GM12878 (cell line): Measurements from ENCODE around the gene ST7.

ENCODE experiments used
- ASH2L ChIP-seq: fragments of 300-600, 200-600 bp; sonication (generic); IDR thresholded peaks from 2 replicates; pipeline ENCODE4 v1.6.1; 2017; ENCODE audit warnings: low read depth, mild to moderate bottlenecking, borderline replicate concordance
- ATF2 ChIP-seq: IDR thresholded peaks from 2 replicates; pipeline ENCODE4 v1.6.1; 2012; ENCODE audit warnings: low read length, inconsistent platforms
- BRCA1 ChIP-seq: IDR thresholded peaks from 2 replicates; pipeline ENCODE4 v1.6.1; 2011; ENCODE audit warnings: low read depth, low read length, improper control_type of control experiment
- CTCF ChIP-seq, 3 experiments: IDR thresholded peaks in 2 of 3; conservative IDR thresholded peaks in 1 of 3; 2 replicates each; pipeline ENCODE4 v1.5.1; 2011; ENCODE audit warnings: low read depth in 3 of 3, low read length in 3 of 3, mild to moderate bottlenecking in 3 of 3, control low read depth in 2 of 3, moderate library complexity in 2 of 3, inconsistent platforms in 1 of 3, mixed read lengths in 1 of 3; ENCODE audit not compliant: control insufficient read depth in 2 of 3, insufficient read depth in 1 of 3; ENCODE audit errors: extremely low read depth in 1 of 3
- ELK1 ChIP-seq: IDR thresholded peaks from 2 replicates; pipeline ENCODE4 v1.6.1; 2012; ENCODE audit warnings: low read depth, low read length, improper control_type of control experiment
- EZH2 ChIP-seq: IDR thresholded peaks from 2 replicates; pipeline ENCODE4 v1.6.1; 2012; ENCODE audit warnings: low read depth, mild to moderate bottlenecking, control low read depth, inconsistent platforms, low read length, borderline replicate concordance; ENCODE audit not compliant: control insufficient read depth
- POLR2A ChIP-seq: IDR thresholded peaks from 2 replicates; pipeline ENCODE4 v1.6.1; 2011; ENCODE audit warnings: low read depth, mild to moderate bottlenecking, low read length
- RAD51 ChIP-seq: fragments of 450-650 bp; IDR thresholded peaks from 2 replicates; pipeline ENCODE4 v1.6.1; 2016; ENCODE audit warnings: moderate library complexity, mild to moderate bottlenecking, inconsistent platforms
- SP1 ChIP-seq: IDR thresholded peaks from one replicate; pipeline ENCODE4 v1.6.1; 2011; ENCODE audit warnings: low read depth, low read length
- SRF ChIP-seq, 2 experiments: IDR thresholded peaks; 2 replicates each; pipeline ENCODE4 v1.6.1; 2011; ENCODE audit warnings: low read depth in 2 of 2, low read length in 2 of 2, mild to moderate bottlenecking in 1 of 2, moderate library complexity in 1 of 2
- USF1 ChIP-seq: IDR thresholded peaks from 2 replicates; pipeline ENCODE4 v1.6.1; 2011; ENCODE audit warnings: borderline replicate concordance, low read depth, mild to moderate bottlenecking, moderate library complexity, mixed read lengths, low read length; ENCODE audit not compliant: insufficient read depth; ENCODE audit errors: extremely low read length

DNA sequence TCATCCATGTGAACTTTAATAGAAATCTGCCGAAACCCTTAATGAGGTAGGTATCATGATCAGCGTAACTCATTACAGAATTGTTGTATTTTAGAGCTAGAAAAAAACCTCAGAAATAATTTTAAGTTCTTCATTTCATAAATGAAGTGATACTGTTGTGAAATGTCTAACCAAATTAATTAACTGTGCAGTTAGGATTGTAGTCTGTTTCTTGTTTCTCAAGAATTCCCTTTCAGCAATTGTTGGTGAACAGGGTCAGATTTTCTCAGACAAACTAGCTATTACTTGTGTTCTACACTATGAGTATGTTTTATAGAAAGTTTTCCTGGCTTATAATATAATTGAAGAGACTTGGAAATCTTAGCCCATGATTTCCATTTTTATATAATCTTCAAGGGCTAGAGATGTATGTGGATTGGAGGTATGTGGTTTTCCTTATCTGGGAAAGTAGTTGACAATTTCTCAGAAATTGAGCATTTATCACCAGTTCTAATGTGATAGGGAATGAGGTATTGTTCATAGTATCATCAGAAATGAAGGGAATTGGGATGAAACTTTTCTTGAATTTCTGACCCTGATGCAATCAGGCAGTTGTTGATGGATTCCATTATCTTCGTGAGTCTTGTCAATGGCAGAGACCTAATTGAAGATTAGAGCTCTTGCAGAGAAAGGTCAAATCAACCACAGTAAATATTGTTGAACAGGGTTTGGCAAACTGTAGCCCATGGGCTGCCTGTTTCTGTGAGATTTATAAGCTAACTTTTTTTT lies 55.0 kb downstream of the ST7 start:
- TF ChIP-seq SRF (IDR thresholded peaks at IDR 0.05; ENCODE audit: low read depth in 2 of 2, low read length in 2 of 2) (no peak), CTCF (IDR thresholded peaks at IDR 0.05 in 2 of 3, conservative IDR thresholded peaks at IDR 0.05 in 1 of 3; ENCODE audit: control insufficient read depth in 2 of 3, extremely low read depth in 1 of 3, insufficient read depth in 1 of 3, low read depth in 3 of 3, low read length in 3 of 3) (no peak), RAD51 (no peak), ELK1 (no peak), EZH2 (no peak), ATF2 (no peak), BRCA1 (no peak), ASH2L (no peak), SP1 (no peak), USF1 (no peak), POLR2A (no peak)
